PC-9 (cell line): ENCODE measurements around the gene MYMX. TPM values are rescaled to one million over a fixed set of nuclear protein-coding genes. Genes with fewer than 3 reads are reported as not detected.
A peak's percentile ranks its signal among the peaks of the same experiment; 100 is the strongest.

Experiments used
- BruUV-seq: library from RNA; stranded (reverse); fragments of 400-500 nt; replicated peaks from 2 replicates; lab custom pipeline; 2021; lab: Mats Ljungman, UMichigan
- CTCF ChIA-PET: fragments of 300-600 bp; sonication (Branson Sonifier 250); formaldehyde crosslinking; loops from one replicate; lab custom pipeline; 2022; ENCODE audit warnings: antibody characterized with exemption; lab: Charles Lee
- POLR2A ChIA-PET: fragments of 300-600 bp; sonication (Branson Sonifier 250); formaldehyde crosslinking; loops from one replicate; lab custom pipeline; 2022; ENCODE audit warnings: antibody characterized with exemption; ENCODE audit not compliant: unreplicated experiment; lab: Charles Lee
- DNase-seq, 2 experiments: peaks; one replicate each; pipeline versions ENCODE4 v3.0.0 to v3.0.0-alpha.2; 2015 to 2022; ENCODE audit warnings: mixed read lengths in 1 of 2
- H2AFZ ChIP-seq: fragments of 200-600 bp; sonication (generic); 2 replicates; pipeline ENCODE4 v1.8.1; 2017; ENCODE audit warnings: antibody characterized with exemption
- H3F3A ChIP-seq: fragments of 200-600 bp; sonication (generic); 2 replicates; pipeline ENCODE4 v1.8.1; 2017; ENCODE audit warnings: antibody characterized with exemption, mild to moderate bottlenecking, low read depth; ENCODE audit not compliant: insufficient read depth
- H3K27ac ChIP-seq: fragments of 200-600 bp; sonication (generic); 2 replicates; pipeline ENCODE4 v1.6.1; 2016; ENCODE audit warnings: mixed run types
- H3K27me3 ChIP-seq: fragments of 200-600 bp; sonication (generic); 2 replicates; pipeline ENCODE4 v1.6.1; 2016; ENCODE audit warnings: low read depth, mixed run types; ENCODE audit not compliant: insufficient read depth
- H3K36me3 ChIP-seq: fragments of 200-600 bp; sonication (generic); 2 replicates; pipeline ENCODE4 v1.6.1; 2016; ENCODE audit warnings: low read depth, mixed run types
- H3K4me1 ChIP-seq: fragments of 200-600 bp; sonication (generic); replicated peaks from 2 replicates; pipeline ENCODE4 v1.6.1; 2016; ENCODE audit warnings: mixed run types; ENCODE audit not compliant: insufficient read depth
- H3K4me2 ChIP-seq: fragments of 200-600 bp; sonication (generic); 2 replicates; pipeline ENCODE4 v1.6.1; 2017; ENCODE audit warnings: mixed run types
- H3K4me3 ChIP-seq: fragments of 200-600 bp; sonication (generic); 2 replicates; pipeline ENCODE4 v1.6.1; 2016; ENCODE audit warnings: mixed run types
- H3K79me2 ChIP-seq: fragments of 200-600 bp; sonication (generic); 2 replicates; pipeline ENCODE4 v1.6.1; 2017; ENCODE audit warnings: low read depth, mixed run types
- H3K9me2 ChIP-seq: fragments of 200-600 bp; sonication (generic); 2 replicates; pipeline ENCODE4 v1.8.1; 2017; ENCODE audit warnings: mild to moderate bottlenecking; ENCODE audit not compliant: insufficient read depth
- H3K9me3 ChIP-seq: fragments of 200-600 bp; sonication (generic); 2 replicates; pipeline ENCODE4 v1.8.1; 2016; ENCODE audit warnings: low read depth; ENCODE audit not compliant: insufficient read depth
- H4K20me1 ChIP-seq: fragments of 200-600 bp; sonication (generic); 2 replicates; pipeline ENCODE4 v1.8.1; 2017; ENCODE audit not compliant: insufficient read depth
- CTCF ChIP-seq: fragments of 200-600 bp; sonication (generic); conservative IDR thresholded peaks from 2 replicates; pipeline ENCODE4 v1.6.1; 2017; ENCODE audit warnings: mixed run types, antibody characterized with exemption, mild to moderate bottlenecking, moderate library complexity
- EZH2 ChIP-seq: fragments of 200-600 bp; sonication (generic); IDR thresholded peaks from 2 replicates; pipeline ENCODE4 v1.8.0; 2017; ENCODE audit warnings: antibody characterized with exemption, low read depth
- intact Hi-C: fragments of 100-400 bp; cut with micrococcal nuclease; formaldehyde crosslinking; loops from one replicate; pipeline ENCODE4 v1.10.0; 2022; ENCODE audit not compliant: unreplicated experiment
- total RNA-seq: library from RNA; stranded (reverse); gene quantifications from 2 replicates; pipeline ENCODE4 v1.2.3, GENCODE V29; 2021

MYMX gene
- total RNA-seq, 1 experiment from 2014 or later: not detected

- H3K9me2 ChIP-seq: no peaks in the 10 kb centered on the region
- peaks cover 40% of the 10 kb centered on the region for H4K20me1 ChIP-seq
- peak overlapping the region; percentile 98 for H3K4me3 ChIP-seq
- peak overlapping the region; percentile 94 for H3K27ac ChIP-seq
- peak overlapping the region; percentile 97 for H3K4me2 ChIP-seq
- H3K79me2 ChIP-seq: peaks cover 42% of the 10 kb centered on the region
- peaks cover 28% of the 10 kb centered on the region for H3K4me1 ChIP-seq
- peaks cover 45% of the 10 kb centered on the region for H3F3A ChIP-seq
- no peaks in the 10 kb centered on the region for H3K9me3 ChIP-seq
- ChIA-PET POLR2A (interaction anchor here (0.5 to 1.2 kb wide), 7 partner anchors 8 to 810 kb away, joined by 4 to 17 read pairs (median 8); partner anchors contain the start of gene GTPBP2), CTCF (interaction anchor here (0.6 to 0.8 kb wide), 2 partner anchors 9 to 24 kb away, joined by 3 to 23 read pairs; no protein-coding TSS in a partner anchor)
- TF ChIP-seq CTCF: 0 out of 2 replicates have a peak, but pooled peaks have one; percentile 37
- no peak for TF ChIP-seq EZH2
- peak; percentile 64 to 92 for DNase-seq
- no peaks in the 10 kb centered on the region for H3K27me3 ChIP-seq
- H3K36me3 ChIP-seq: peaks cover 35% of the 10 kb centered on the region
- H2AFZ ChIP-seq: peak overlapping the region; percentile 93
- TSS peak; percentile 62 for BruUV-seq
- intact Hi-C loops: loop anchor here (1.0 to 5.0 kb wide), 3 partner anchors 9 to 129 kb away; no protein-coding TSS in a partner anchor
Measured at GRCh38 chr6:44245912-44246662, 29.4 kb downstream of the MYMX start.

- no peak for TF ChIP-seq CTCF
- TF ChIP-seq EZH2: no peak
- Histone ChIP-seq H3K4me3 (peak within 1 kb of the TSS; percentile 98), H3K79me2 (peaks cover 49% of the 10 kb centered on the region), H3K4me2 (peak within 1 kb of the TSS; percentile 97), H3K27ac (peak within 1 kb of the TSS; percentile 94), H3K4me1 (peaks cover 35% of the 10 kb centered on the region), H3F3A (peaks cover 52% of the 10 kb centered on the region), H3K9me2 (no peaks in the 10 kb centered on the region), H3K27me3 (no peaks in the 10 kb centered on the region), H3K9me3 (no peaks in the 10 kb centered on the region), H2AFZ (peak within 1 kb of the TSS; percentile 93), H3K36me3 (peaks cover 42% of the 10 kb centered on the region), H4K20me1 (peaks cover 47% of the 10 kb centered on the region)
- ChIA-PET POLR2A (interaction anchor here (0.5 to 1.2 kb wide), 8 partner anchors 9 to 810 kb away, joined by 3 to 17 read pairs (median 7); partner anchors contain the start of gene GTPBP2), CTCF (interaction anchor here (0.6 to 0.9 kb wide), 3 partner anchors 11 to 677 kb away, joined by 3 to 23 read pairs (median 4); no protein-coding TSS in a partner anchor)
- peak; percentile 94 to 97 for DNase-seq
- intact Hi-C loops: loop anchor here (1.0 to 5.0 kb wide), 3 partner anchors 9 to 129 kb away; no protein-coding TSS in a partner anchor
- BruUV-seq: no TSS peak
Measured at GRCh38 chr6:44246663-44247337, 30.1 kb downstream of the MYMX start, which contains the start of gene HSP90AB1. Gene HSP90AB1, plus strand, starts transcription at chr6:44247101. Its CDS starts 1,529 bp downstream, at chr6:44248630.
